Panc1 (cell line): ENCODE data around the gene SENP1.

ENCODE experiments used
- POLR2AphosphoS5 ChIP-seq: IDR thresholded peaks from 2 replicates; pipeline ENCODE4 v1.6.1; 2012; ENCODE audit warnings: mild to moderate bottlenecking, low read depth, low read length, moderate library complexity
- TF ChIP-seq, protein P1 (sequence below): fragments of 450-650 bp; IDR thresholded peaks from 2 replicates; pipeline ENCODE4 v1.5.1; 2017; ENCODE audit warnings: mild to moderate bottlenecking
- TF ChIP-seq, protein P2 (sequence below), 2 experiments: IDR thresholded peaks; 2 replicates each; pipeline ENCODE4 v1.6.1; 2011 to 2012; ENCODE audit warnings: low read depth in 2 of 2, control low read depth in 1 of 2, low read length in 1 of 2, mild to moderate bottlenecking in 1 of 2, moderate library complexity in 1 of 2; ENCODE audit not compliant: insufficient read depth in 1 of 2

DNA sequence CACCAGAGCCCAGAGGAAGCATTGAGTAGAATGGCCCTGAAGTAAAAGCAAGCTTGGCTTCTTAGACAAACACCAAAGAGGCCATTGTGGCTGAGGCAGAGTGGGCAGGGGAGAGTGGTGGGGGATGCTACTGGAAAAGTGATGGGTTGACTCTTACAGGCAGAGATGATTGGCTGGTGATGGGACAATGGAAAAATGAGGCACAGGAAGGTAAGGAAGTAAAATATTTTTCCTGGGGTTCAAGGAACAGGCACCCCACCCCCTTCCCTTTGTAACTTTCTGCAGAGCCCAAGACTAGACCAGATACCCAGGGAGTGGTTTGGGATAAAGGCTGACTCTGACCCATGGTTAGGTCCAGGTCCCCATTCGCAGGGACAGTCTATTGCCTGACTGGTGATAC lies 66.7 kb downstream of the SENP1 start:
- TF ChIP-seq, protein P1, sequence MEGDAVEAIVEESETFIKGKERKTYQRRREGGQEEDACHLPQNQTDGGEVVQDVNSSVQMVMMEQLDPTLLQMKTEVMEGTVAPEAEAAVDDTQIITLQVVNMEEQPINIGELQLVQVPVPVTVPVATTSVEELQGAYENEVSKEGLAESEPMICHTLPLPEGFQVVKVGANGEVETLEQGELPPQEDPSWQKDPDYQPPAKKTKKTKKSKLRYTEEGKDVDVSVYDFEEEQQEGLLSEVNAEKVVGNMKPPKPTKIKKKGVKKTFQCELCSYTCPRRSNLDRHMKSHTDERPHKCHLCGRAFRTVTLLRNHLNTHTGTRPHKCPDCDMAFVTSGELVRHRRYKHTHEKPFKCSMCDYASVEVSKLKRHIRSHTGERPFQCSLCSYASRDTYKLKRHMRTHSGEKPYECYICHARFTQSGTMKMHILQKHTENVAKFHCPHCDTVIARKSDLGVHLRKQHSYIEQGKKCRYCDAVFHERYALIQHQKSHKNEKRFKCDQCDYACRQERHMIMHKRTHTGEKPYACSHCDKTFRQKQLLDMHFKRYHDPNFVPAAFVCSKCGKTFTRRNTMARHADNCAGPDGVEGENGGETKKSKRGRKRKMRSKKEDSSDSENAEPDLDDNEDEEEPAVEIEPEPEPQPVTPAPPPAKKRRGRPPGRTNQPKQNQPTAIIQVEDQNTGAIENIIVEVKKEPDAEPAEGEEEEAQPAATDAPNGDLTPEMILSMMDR: no peak
- TF ChIP-seq POLR2AphosphoS5: no peak
- TF ChIP-seq, protein P2, sequence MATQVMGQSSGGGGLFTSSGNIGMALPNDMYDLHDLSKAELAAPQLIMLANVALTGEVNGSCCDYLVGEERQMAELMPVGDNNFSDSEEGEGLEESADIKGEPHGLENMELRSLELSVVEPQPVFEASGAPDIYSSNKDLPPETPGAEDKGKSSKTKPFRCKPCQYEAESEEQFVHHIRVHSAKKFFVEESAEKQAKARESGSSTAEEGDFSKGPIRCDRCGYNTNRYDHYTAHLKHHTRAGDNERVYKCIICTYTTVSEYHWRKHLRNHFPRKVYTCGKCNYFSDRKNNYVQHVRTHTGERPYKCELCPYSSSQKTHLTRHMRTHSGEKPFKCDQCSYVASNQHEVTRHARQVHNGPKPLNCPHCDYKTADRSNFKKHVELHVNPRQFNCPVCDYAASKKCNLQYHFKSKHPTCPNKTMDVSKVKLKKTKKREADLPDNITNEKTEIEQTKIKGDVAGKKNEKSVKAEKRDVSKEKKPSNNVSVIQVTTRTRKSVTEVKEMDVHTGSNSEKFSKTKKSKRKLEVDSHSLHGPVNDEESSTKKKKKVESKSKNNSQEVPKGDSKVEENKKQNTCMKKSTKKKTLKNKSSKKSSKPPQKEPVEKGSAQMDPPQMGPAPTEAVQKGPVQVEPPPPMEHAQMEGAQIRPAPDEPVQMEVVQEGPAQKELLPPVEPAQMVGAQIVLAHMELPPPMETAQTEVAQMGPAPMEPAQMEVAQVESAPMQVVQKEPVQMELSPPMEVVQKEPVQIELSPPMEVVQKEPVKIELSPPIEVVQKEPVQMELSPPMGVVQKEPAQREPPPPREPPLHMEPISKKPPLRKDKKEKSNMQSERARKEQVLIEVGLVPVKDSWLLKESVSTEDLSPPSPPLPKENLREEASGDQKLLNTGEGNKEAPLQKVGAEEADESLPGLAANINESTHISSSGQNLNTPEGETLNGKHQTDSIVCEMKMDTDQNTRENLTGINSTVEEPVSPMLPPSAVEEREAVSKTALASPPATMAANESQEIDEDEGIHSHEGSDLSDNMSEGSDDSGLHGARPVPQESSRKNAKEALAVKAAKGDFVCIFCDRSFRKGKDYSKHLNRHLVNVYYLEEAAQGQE (IDR thresholded peaks at IDR 0.05; ENCODE audit: insufficient read depth in 1 of 2, low read depth in 2 of 2, low read length in 1 of 2): no peak
